ENCODE measurements around the gene GTF3C4. TPM values are rescaled to one million over a fixed set of nuclear protein-coding genes. Genes with fewer than 3 reads are reported as not detected.

Gene GTF3C4
- total RNA-seq, 1 experiment from 2014 or later: 40.8 TPM

DNA sequence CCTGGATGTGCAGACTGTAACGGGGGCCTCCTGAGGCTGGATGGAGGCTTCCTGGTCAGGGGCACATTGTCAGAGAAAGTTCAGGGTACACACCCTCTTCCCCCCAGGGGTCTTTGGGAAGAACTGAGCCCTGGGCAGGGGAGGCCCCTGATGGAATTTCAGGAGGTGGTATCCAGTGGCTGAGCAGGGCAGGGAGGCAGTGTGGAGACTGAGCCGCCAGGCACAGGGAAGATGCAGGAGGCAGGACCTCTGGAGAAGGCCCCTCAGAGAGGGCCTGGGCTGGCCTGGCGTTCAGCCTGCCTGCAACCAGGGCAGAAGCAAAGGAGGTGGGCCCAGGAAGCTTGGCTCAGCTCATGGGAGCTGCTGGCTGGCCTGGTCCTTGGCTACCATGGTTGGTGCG, 53.5 kb downstream of the GTF3C4 start:
- no peaks in the 10 kb centered on the region for H3K36me3 ChIP-seq (ENCODE audit: insufficient read depth, low read length, poor library complexity, severe bottlenecking)
- ChIA-PET POLR2A (ENCODE audit: low non-redundant PET) (no interaction called here), CTCF (no interaction called here)
- intact Hi-C loops (cut with micrococcal nuclease; ENCODE audit: unreplicated experiment): no loop called here
- H3K27ac ChIP-seq (ENCODE audit: low read depth, low read length, poor library complexity, severe bottlenecking): no peak overlapping the region
- H3K4me3 ChIP-seq (ENCODE audit: low read depth, low read length, poor library complexity, severe bottlenecking): no peak overlapping the region
- no peak for TF ChIP-seq EZH2 (IDR thresholded peaks at IDR 0.05; ENCODE audit: borderline replicate concordance, low read depth, low read length, poor library complexity, severe bottlenecking)
- TF ChIP-seq, protein P1, sequence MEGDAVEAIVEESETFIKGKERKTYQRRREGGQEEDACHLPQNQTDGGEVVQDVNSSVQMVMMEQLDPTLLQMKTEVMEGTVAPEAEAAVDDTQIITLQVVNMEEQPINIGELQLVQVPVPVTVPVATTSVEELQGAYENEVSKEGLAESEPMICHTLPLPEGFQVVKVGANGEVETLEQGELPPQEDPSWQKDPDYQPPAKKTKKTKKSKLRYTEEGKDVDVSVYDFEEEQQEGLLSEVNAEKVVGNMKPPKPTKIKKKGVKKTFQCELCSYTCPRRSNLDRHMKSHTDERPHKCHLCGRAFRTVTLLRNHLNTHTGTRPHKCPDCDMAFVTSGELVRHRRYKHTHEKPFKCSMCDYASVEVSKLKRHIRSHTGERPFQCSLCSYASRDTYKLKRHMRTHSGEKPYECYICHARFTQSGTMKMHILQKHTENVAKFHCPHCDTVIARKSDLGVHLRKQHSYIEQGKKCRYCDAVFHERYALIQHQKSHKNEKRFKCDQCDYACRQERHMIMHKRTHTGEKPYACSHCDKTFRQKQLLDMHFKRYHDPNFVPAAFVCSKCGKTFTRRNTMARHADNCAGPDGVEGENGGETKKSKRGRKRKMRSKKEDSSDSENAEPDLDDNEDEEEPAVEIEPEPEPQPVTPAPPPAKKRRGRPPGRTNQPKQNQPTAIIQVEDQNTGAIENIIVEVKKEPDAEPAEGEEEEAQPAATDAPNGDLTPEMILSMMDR (conservative IDR thresholded peaks at IDR 0.05; ENCODE audit: low read depth, low read length): no peak
- no TSS peak for BruUV-seq (replicated peaks)
- no peaks in the 10 kb centered on the region for H3K9me3 ChIP-seq (ENCODE audit: low read depth, low read length, poor library complexity, severe bottlenecking)
- no peak for DNase-seq (ENCODE audit: low spot score)
- H3K4me1 ChIP-seq (ENCODE audit: insufficient read depth, low read length, poor library complexity, severe bottlenecking): no peaks in the 10 kb centered on the region
- H3K27me3 ChIP-seq (replicated peaks; ENCODE audit: insufficient read depth, low read depth, low read length, poor library complexity): peaks cover 11% of the 10 kb centered on the region

DNA sequence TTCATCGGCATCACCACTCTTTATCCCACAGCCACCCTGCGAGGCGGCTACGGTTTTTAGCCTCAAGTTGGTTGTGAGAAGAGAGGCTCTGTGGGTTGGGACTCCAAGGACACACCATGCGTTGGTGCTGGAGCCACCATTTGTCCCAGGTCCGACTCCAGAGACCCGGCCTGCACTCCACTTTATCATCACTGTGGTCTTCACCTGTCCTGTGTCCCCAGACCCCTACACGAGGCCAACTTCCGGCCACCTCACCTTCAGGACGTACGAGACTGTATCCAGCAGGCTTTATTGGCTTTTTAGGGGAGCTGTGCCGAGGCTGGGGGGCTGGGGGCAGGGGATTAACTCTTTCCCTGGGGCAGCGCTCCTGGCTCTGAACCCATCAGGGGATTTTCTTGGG, 55.0 kb downstream of the GTF3C4 start:
- POLR2A ChIA-PET (ENCODE audit: low non-redundant PET): no interaction called here
- no peak for TF ChIP-seq EZH2 (IDR thresholded peaks at IDR 0.05; ENCODE audit: borderline replicate concordance, low read depth, low read length, poor library complexity, severe bottlenecking)
- TF ChIP-seq, protein P1 (conservative IDR thresholded peaks at IDR 0.05; ENCODE audit: low read depth, low read length): no peak
- BruUV-seq (replicated peaks): no TSS peak
- Histone ChIP-seq H3K27me3 (replicated peaks; ENCODE audit: insufficient read depth, low read depth, low read length, poor library complexity) (peaks cover 7% of the 10 kb centered on the region), H3K4me1 (ENCODE audit: insufficient read depth, low read length, poor library complexity, severe bottlenecking) (no peaks in the 10 kb centered on the region), H3K27ac (ENCODE audit: low read depth, low read length, poor library complexity, severe bottlenecking) (no peak overlapping the region), H3K4me3 (ENCODE audit: low read depth, low read length, poor library complexity, severe bottlenecking) (no peak overlapping the region), H3K36me3 (ENCODE audit: insufficient read depth, low read length, poor library complexity, severe bottlenecking) (no peaks in the 10 kb centered on the region), H3K9me3 (ENCODE audit: low read depth, low read length, poor library complexity, severe bottlenecking) (no peaks in the 10 kb centered on the region)
- DNase-seq (ENCODE audit: low spot score): no peak
- CTCF ChIA-PET: no interaction called here
- intact Hi-C loops (cut with micrococcal nuclease; ENCODE audit: unreplicated experiment): no loop called here

DNA sequence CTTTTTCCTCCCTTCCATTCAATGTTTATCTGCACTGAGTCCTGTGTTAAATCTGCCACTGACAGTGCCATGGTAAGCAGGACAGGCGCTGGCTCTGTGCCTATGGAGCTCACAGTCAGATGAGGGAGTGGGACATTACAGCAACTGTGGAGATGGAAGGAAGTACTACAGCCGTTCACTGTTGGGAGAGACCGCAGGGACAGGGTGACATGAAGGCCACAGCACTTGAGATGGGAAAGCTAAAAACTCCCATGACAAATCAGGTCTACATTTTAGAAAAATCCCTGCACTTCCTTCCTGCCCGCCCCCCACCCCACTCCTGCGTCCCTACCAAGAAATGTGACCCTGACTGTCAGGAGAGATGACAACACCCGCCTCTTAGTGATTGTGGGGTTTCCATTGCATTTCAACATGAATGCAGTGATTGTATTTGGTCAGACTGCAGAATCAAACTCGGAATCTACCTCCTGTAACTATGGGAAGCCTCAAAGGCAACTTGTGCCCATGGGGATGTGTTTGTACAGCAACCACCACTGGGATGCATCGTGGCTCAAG, 56.4 kb downstream of the GTF3C4 start:
- TF ChIP-seq, protein P1 (conservative IDR thresholded peaks at IDR 0.05; ENCODE audit: low read depth, low read length): no peak
- TF ChIP-seq EZH2 (IDR thresholded peaks at IDR 0.05; ENCODE audit: borderline replicate concordance, low read depth, low read length, poor library complexity, severe bottlenecking): no peak
- Histone ChIP-seq H3K27me3 (replicated peaks; ENCODE audit: insufficient read depth, low read depth, low read length, poor library complexity) (peaks cover 7% of the 10 kb centered on the region), H3K9me3 (ENCODE audit: low read depth, low read length, poor library complexity, severe bottlenecking) (no peaks in the 10 kb centered on the region), H3K4me1 (ENCODE audit: insufficient read depth, low read length, poor library complexity, severe bottlenecking) (no peaks in the 10 kb centered on the region), H3K27ac (ENCODE audit: low read depth, low read length, poor library complexity, severe bottlenecking) (no peak overlapping the region), H3K36me3 (ENCODE audit: insufficient read depth, low read length, poor library complexity, severe bottlenecking) (no peaks in the 10 kb centered on the region), H3K4me3 (ENCODE audit: low read depth, low read length, poor library complexity, severe bottlenecking) (no peak overlapping the region)
- intact Hi-C loops (cut with micrococcal nuclease; ENCODE audit: unreplicated experiment): no loop called here
- DNase-seq (ENCODE audit: low spot score): no peak
- CTCF ChIA-PET: no interaction called here
- no TSS peak for BruUV-seq (replicated peaks)
- POLR2A ChIA-PET (ENCODE audit: low non-redundant PET): no interaction called here

All from A673 (cell line).